ENCODE data around the gene UNC5A.

Gene UNC5A

GRCh38 chr5:176860381-176860780, 50.0 kb downstream of the UNC5A start:
- no peak for TF ChIP-seq SIN3A (IDR thresholded peaks at IDR 0.05; ENCODE audit: borderline replicate concordance, insufficient read depth, low read length)
- no peak for TF ChIP-seq TAF1 (IDR thresholded peaks at IDR 0.05; ENCODE audit: borderline replicate concordance, insufficient read depth, low read length)
- TF ChIP-seq, protein P1, sequence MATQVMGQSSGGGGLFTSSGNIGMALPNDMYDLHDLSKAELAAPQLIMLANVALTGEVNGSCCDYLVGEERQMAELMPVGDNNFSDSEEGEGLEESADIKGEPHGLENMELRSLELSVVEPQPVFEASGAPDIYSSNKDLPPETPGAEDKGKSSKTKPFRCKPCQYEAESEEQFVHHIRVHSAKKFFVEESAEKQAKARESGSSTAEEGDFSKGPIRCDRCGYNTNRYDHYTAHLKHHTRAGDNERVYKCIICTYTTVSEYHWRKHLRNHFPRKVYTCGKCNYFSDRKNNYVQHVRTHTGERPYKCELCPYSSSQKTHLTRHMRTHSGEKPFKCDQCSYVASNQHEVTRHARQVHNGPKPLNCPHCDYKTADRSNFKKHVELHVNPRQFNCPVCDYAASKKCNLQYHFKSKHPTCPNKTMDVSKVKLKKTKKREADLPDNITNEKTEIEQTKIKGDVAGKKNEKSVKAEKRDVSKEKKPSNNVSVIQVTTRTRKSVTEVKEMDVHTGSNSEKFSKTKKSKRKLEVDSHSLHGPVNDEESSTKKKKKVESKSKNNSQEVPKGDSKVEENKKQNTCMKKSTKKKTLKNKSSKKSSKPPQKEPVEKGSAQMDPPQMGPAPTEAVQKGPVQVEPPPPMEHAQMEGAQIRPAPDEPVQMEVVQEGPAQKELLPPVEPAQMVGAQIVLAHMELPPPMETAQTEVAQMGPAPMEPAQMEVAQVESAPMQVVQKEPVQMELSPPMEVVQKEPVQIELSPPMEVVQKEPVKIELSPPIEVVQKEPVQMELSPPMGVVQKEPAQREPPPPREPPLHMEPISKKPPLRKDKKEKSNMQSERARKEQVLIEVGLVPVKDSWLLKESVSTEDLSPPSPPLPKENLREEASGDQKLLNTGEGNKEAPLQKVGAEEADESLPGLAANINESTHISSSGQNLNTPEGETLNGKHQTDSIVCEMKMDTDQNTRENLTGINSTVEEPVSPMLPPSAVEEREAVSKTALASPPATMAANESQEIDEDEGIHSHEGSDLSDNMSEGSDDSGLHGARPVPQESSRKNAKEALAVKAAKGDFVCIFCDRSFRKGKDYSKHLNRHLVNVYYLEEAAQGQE (IDR thresholded peaks at IDR 0.05; ENCODE audit: insufficient read depth in 1 of 2, low read depth in 2 of 2, low read length in 2 of 2) = no peak
- TF ChIP-seq FOXP2 (optimal IDR thresholded peaks at IDR 0.05; ENCODE audit: borderline replicate concordance, extremely low read depth, extremely low read length, insufficient read depth) = no peak
- no peak for TF ChIP-seq POLR2AphosphoS5 (IDR thresholded peaks at IDR 0.05; ENCODE audit: low read depth, low read length)

DNA sequence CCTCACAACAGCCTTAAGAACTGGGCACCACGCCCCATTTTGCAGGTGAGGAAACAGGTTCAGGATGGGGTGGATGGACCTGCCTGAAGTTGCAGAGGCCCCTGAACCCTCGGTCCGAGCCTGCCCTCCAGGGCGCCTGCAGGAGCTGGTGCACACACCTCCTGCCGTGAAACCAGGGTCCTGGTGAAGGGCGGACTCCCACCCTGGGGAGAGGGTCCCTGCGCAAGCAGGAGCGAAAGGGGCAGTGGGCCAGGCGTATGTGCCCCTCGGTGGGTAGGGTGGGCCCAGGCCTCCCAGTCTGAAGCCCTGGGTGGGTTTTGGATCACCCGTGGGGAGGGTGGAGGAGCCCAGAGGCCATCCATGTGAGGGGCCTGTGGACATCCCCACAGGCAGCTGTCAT, 50.9 kb downstream of the UNC5A start:
- TF ChIP-seq TAF1 (IDR thresholded peaks at IDR 0.05; ENCODE audit: borderline replicate concordance, insufficient read depth, low read length) (no peak), FOXP2 (optimal IDR thresholded peaks at IDR 0.05; ENCODE audit: borderline replicate concordance, extremely low read depth, extremely low read length, insufficient read depth) (no peak), POLR2AphosphoS5 (IDR thresholded peaks at IDR 0.05; ENCODE audit: low read depth, low read length) (no peak), SIN3A (IDR thresholded peaks at IDR 0.05; ENCODE audit: borderline replicate concordance, insufficient read depth, low read length) (no peak)
- TF ChIP-seq, protein P1 (IDR thresholded peaks at IDR 0.05; ENCODE audit: insufficient read depth in 1 of 2, low read depth in 2 of 2, low read length in 2 of 2) = no peak

GRCh38 chr5:176862330-176862995, 52.1 kb downstream of the UNC5A start:
- TF ChIP-seq SIN3A (IDR thresholded peaks at IDR 0.05; ENCODE audit: borderline replicate concordance, insufficient read depth, low read length) (no peak), FOXP2 (optimal IDR thresholded peaks at IDR 0.05; ENCODE audit: borderline replicate concordance, extremely low read depth, extremely low read length, insufficient read depth) (no peak), POLR2AphosphoS5 (IDR thresholded peaks at IDR 0.05; ENCODE audit: low read depth, low read length) (no peak), TAF1 (IDR thresholded peaks at IDR 0.05; ENCODE audit: borderline replicate concordance, insufficient read depth, low read length) (no peak)
- TF ChIP-seq, protein P1 (IDR thresholded peaks at IDR 0.05; ENCODE audit: insufficient read depth in 1 of 2, low read depth in 2 of 2, low read length in 2 of 2) = no peak

DNA sequence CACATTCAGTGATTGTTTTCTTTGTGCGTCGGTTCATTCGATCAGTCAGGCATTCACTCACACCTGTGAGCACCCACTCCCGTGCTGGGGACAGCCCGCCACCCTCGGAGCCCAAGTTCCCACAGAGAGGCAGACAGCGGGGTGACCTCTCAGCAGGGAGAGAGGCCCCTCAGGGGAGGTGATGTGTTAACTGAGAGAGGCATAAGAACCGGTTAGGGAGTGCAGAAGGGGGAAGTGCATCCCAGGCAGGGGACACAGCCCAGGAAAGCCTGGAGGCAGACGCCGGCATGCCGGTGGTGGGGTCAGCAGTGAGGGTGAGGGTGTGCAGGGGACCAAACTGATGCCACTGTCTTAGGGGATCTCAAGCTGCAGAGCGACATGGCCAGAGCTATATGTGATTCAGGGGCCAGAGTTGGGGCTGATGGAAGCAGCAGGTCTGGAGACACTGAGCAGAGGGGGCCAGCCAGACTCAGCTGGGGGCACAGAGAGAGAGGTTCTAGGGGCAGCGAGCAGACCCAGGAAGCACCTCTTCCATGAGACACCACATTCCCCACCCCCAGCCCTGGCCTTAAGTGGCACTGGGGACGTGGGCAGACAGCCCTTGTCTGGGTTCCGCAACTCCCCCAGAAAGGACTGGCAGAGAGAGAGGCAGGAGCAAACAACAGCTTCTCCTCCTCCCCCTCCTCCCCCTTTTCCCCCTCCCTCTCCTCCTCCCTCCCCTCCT, 52.8 kb downstream of the UNC5A start:
- no peak for TF ChIP-seq FOXP2 (optimal IDR thresholded peaks at IDR 0.05; ENCODE audit: borderline replicate concordance, extremely low read depth, extremely low read length, insufficient read depth)
- TF ChIP-seq, protein P1 (IDR thresholded peaks at IDR 0.05; ENCODE audit: insufficient read depth in 1 of 2, low read depth in 2 of 2, low read length in 2 of 2) = no peak
- no peak for TF ChIP-seq SIN3A (IDR thresholded peaks at IDR 0.05; ENCODE audit: borderline replicate concordance, insufficient read depth, low read length)
- no peak for TF ChIP-seq TAF1 (IDR thresholded peaks at IDR 0.05; ENCODE audit: borderline replicate concordance, insufficient read depth, low read length)
- no peak for TF ChIP-seq POLR2AphosphoS5 (IDR thresholded peaks at IDR 0.05; ENCODE audit: low read depth, low read length)

All from PFSK-1 (cell line).